SK-N-SH treated with all-trans-retinoic acid at 6 μM for 48 hours (cell line): Measurements from ENCODE around the gene DNM1.

Source experiments
- ATAC-seq: fragments of 200-7000 bp; cut with Tn5 transposase; 3 replicates; pipeline ENCODE4 v1.9.1; 2020; ENCODE audit warnings: mild to moderate bottlenecking, moderate library complexity
- ARNTL ChIP-seq: fragments of 450-650 bp; formaldehyde crosslinking; IDR thresholded peaks from 2 replicates; pipeline ENCODE4 v1.5.0; 2020; ENCODE audit warnings: low read depth, mild to moderate bottlenecking, moderate library complexity, borderline replicate concordance
- BACH2 ChIP-seq: fragments of 250-450 bp; sonication (Bioruptor Pico); IDR thresholded peaks from 2 replicates; pipeline ENCODE4 v1.9.0; 2021; ENCODE audit warnings: mild to moderate bottlenecking, borderline replicate concordance
- CSDC2 ChIP-seq: fragments of 250-450 bp; sonication (Bioruptor Pico); IDR thresholded peaks from 2 replicates; pipeline ENCODE4 v1.5.0; 2020; ENCODE audit warnings: mild to moderate bottlenecking, moderate library complexity
- ESRRG ChIP-seq: fragments of 250-450 bp; sonication (Bioruptor Pico); IDR thresholded peaks from 2 replicates; pipeline ENCODE4 v1.6.1; 2021; ENCODE audit warnings: mild to moderate bottlenecking
- GLIS3 ChIP-seq: fragments of 250-450 bp; sonication (Bioruptor Pico); IDR thresholded peaks from 2 replicates; pipeline ENCODE4 v1.5.0; 2020; ENCODE audit warnings: mild to moderate bottlenecking, moderate library complexity
- ISL1 ChIP-seq: fragments of 250-450 bp; sonication (Bioruptor Pico); IDR thresholded peaks from 2 replicates; pipeline ENCODE4 v2.1.2; 2022; ENCODE audit warnings: mild to moderate bottlenecking, moderate library complexity
- OSR1 ChIP-seq: fragments of 250-450 bp; sonication (Bioruptor Pico); IDR thresholded peaks from 2 replicates; pipeline ENCODE4 v1.8.0; 2022; ENCODE audit warnings: moderate library complexity, mild to moderate bottlenecking, inconsistent platforms
- PPARA ChIP-seq: fragments of 250-450 bp; sonication (Bioruptor Pico); IDR thresholded peaks from 2 replicates; pipeline ENCODE4 v1.5.0; 2020; ENCODE audit warnings: mild to moderate bottlenecking, borderline replicate concordance
- RARB ChIP-seq: fragments of 250-450 bp; sonication (Bioruptor Pico); IDR thresholded peaks from 2 replicates; pipeline ENCODE4 v1.8.0; 2021; ENCODE audit warnings: mild to moderate bottlenecking, moderate library complexity
- SNAI2 ChIP-seq: fragments of 250-450 bp; sonication (Bioruptor Pico); IDR thresholded peaks from 2 replicates; pipeline ENCODE4 v1.5.0; 2020; ENCODE audit warnings: mild to moderate bottlenecking, moderate library complexity
- TCF4 ChIP-seq: fragments of 250-450 bp; sonication (Bioruptor Pico); IDR thresholded peaks from 2 replicates; pipeline ENCODE4 v1.8.0; 2021; ENCODE audit warnings: mild to moderate bottlenecking, moderate library complexity, borderline replicate concordance
- TOX ChIP-seq: fragments of 250-450 bp; sonication (Bioruptor Pico); IDR thresholded peaks from 2 replicates; pipeline ENCODE4 v1.8.0; 2021; ENCODE audit warnings: mild to moderate bottlenecking, moderate library complexity, borderline replicate concordance
- ZC3H10 ChIP-seq: fragments of 250-450 bp; sonication (Bioruptor Pico); IDR thresholded peaks from 2 replicates; pipeline ENCODE4 v1.5.1; 2021; ENCODE audit warnings: mild to moderate bottlenecking, moderate library complexity
- ZFP3 ChIP-seq: fragments of 250-450 bp; sonication (Bioruptor Pico); IDR thresholded peaks from 2 replicates; pipeline ENCODE4 v1.5.0; 2020; ENCODE audit warnings: mild to moderate bottlenecking, moderate library complexity
- ZFP30 ChIP-seq: fragments of 450-650 bp; formaldehyde crosslinking; IDR thresholded peaks from 2 replicates; pipeline ENCODE4 v1.5.0; 2022; ENCODE audit warnings: mild to moderate bottlenecking, moderate library complexity
- ZNF565 ChIP-seq: fragments of 450-650 bp; formaldehyde crosslinking; conservative IDR thresholded peaks from 2 replicates; pipeline ENCODE4 v1.5.0; 2020; ENCODE audit warnings: low read depth, mild to moderate bottlenecking, moderate library complexity
- ZNF70 ChIP-seq: fragments of 450-650 bp; formaldehyde crosslinking; IDR thresholded peaks from 2 replicates; pipeline ENCODE4 v1.5.0; 2020; ENCODE audit warnings: mild to moderate bottlenecking, moderate library complexity
- ZNF8 ChIP-seq: fragments of 450-650 bp; formaldehyde crosslinking; IDR thresholded peaks from 2 replicates; pipeline ENCODE4 v1.5.0; 2020; ENCODE audit warnings: mild to moderate bottlenecking, moderate library complexity
- TF ChIP-seq, protein P1 (sequence below): fragments of 250-450 bp; sonication (Bioruptor Pico); IDR thresholded peaks from 2 replicates; pipeline ENCODE4 v1.5.1; 2021; ENCODE audit warnings: mild to moderate bottlenecking, moderate library complexity
- TF ChIP-seq, protein P2 (sequence below): fragments of 250-450 bp; sonication (Bioruptor Pico); IDR thresholded peaks from 2 replicates; pipeline ENCODE4 v1.5.1; 2020; ENCODE audit warnings: low read depth, mild to moderate bottlenecking, moderate library complexity
- TF ChIP-seq, protein P3 (sequence below): fragments of 250-450 bp; sonication (Bioruptor Pico); IDR thresholded peaks from 2 replicates; pipeline ENCODE4 v1.5.0; 2020; ENCODE audit warnings: mild to moderate bottlenecking, moderate library complexity
- TF ChIP-seq, protein P4 (sequence below): fragments of 250-450 bp; sonication (Bioruptor Pico); IDR thresholded peaks from 2 replicates; pipeline ENCODE4 v1.8.0; 2020; ENCODE audit warnings: mild to moderate bottlenecking, moderate library complexity, borderline replicate concordance
- TF ChIP-seq, protein P5 (sequence below): fragments of 250-450 bp; sonication (Bioruptor Pico); IDR thresholded peaks from 2 replicates; pipeline ENCODE4 v1.8.0; 2021; ENCODE audit warnings: low read depth, mild to moderate bottlenecking, moderate library complexity, borderline replicate concordance

Gene DNM1

DNA sequence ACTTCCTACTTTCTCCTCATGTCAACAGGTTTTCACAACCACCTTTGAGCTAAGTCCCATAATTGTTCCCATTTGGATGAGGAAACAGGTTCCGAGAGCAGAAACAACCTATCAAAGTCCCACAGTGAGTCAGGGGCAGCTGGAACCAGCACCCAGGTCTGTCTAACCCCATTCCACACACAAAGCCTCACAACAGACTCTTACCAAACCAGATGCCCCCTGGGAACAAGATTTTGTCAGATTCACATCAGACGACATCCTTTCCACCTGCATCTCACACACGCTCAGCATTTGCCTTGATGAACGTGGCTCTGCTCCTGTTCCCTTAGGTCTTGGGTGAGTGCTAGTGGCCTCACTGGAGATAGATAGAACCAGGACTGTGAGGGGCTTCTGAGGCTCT, 89.9 kb downstream of the DNM1 start (continued):
- TF ChIP-seq, protein P1, sequence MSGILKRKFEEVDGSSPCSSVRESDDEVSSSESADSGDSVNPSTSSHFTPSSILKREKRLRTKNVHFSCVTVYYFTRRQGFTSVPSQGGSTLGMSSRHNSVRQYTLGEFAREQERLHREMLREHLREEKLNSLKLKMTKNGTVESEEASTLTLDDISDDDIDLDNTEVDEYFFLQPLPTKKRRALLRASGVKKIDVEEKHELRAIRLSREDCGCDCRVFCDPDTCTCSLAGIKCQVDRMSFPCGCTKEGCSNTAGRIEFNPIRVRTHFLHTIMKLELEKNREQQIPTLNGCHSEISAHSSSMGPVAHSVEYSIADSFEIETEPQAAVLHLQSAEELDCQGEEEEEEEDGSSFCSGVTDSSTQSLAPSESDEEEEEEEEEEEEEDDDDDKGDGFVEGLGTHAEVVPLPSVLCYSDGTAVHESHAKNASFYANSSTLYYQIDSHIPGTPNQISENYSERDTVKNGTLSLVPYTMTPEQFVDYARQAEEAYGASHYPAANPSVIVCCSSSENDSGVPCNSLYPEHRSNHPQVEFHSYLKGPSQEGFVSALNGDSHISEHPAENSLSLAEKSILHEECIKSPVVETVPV (CRISPR knock-in tag), result no peak
- TF ChIP-seq ARNTL (CRISPR knock-in tag) (no peak), GLIS3 (no peak), BACH2 (CRISPR knock-in tag) (no peak), ESRRG (CRISPR knock-in tag) (no peak), OSR1 (CRISPR knock-in tag) (no peak), ISL1 (CRISPR knock-in tag) (no peak), RARB (CRISPR knock-in tag) (no peak), ZNF565 (CRISPR knock-in tag) (no peak), ZC3H10 (CRISPR knock-in tag) (no peak), ZFP3 (no peak), ZNF8 (CRISPR knock-in tag) (no peak), PPARA (CRISPR knock-in tag) (no peak)

DNA sequence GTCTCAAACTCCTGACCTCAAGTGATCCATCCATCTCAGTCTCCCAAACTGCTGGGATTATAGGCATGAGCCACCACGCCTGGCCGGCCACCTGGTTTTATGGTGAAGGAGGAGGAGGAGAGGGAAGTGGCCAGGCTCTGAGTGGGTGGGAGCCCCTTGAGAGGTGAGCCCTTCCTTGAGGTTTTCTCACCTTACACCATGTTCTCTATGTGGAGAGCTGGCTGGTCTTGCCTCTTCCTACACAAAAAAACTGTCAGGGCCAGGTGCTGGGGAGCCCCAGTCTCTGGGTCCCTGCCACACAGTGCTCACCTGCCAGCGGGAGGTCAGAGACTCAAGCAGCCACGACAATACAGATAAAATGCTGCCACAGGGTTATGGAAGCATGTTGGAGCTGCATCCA, 91.0 kb downstream of the DNM1 start:
- ATAC-seq, result no peak
- TF ChIP-seq, protein P2, sequence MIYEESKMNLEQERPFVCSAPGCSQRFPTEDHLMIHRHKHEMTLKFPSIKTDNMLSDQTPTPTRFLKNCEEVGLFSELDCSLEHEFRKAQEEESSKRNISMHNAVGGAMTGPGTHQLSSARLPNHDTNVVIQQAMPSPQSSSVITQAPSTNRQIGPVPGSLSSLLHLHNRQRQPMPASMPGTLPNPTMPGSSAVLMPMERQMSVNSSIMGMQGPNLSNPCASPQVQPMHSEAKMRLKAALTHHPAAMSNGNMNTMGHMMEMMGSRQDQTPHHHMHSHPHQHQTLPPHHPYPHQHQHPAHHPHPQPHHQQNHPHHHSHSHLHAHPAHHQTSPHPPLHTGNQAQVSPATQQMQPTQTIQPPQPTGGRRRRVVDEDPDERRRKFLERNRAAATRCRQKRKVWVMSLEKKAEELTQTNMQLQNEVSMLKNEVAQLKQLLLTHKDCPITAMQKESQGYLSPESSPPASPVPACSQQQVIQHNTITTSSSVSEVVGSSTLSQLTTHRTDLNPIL, result no peak
- TF ChIP-seq ARNTL (CRISPR knock-in tag) (no peak), BACH2 (CRISPR knock-in tag) (no peak), PPARA (CRISPR knock-in tag) (no peak), OSR1 (CRISPR knock-in tag) (no peak), ESRRG (CRISPR knock-in tag) (no peak), CSDC2 (no peak), TCF4 (CRISPR knock-in tag) (no peak)
- TF ChIP-seq, protein P3, sequence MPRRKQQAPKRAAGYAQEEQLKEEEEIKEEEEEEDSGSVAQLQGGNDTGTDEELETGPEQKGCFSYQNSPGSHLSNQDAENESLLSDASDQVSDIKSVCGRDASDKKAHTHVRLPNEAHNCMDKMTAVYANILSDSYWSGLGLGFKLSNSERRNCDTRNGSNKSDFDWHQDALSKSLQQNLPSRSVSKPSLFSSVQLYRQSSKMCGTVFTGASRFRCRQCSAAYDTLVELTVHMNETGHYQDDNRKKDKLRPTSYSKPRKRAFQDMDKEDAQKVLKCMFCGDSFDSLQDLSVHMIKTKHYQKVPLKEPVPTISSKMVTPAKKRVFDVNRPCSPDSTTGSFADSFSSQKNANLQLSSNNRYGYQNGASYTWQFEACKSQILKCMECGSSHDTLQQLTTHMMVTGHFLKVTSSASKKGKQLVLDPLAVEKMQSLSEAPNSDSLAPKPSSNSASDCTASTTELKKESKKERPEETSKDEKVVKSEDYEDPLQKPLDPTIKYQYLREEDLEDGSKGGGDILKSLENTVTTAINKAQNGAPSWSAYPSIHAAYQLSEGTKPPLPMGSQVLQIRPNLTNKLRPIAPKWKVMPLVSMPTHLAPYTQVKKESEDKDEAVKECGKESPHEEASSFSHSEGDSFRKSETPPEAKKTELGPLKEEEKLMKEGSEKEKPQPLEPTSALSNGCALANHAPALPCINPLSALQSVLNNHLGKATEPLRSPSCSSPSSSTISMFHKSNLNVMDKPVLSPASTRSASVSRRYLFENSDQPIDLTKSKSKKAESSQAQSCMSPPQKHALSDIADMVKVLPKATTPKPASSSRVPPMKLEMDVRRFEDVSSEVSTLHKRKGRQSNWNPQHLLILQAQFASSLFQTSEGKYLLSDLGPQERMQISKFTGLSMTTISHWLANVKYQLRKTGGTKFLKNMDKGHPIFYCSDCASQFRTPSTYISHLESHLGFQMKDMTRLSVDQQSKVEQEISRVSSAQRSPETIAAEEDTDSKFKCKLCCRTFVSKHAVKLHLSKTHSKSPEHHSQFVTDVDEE (CRISPR knock-in tag), result no peak
- TF ChIP-seq, all 23 proteins: peak for 0

DNA sequence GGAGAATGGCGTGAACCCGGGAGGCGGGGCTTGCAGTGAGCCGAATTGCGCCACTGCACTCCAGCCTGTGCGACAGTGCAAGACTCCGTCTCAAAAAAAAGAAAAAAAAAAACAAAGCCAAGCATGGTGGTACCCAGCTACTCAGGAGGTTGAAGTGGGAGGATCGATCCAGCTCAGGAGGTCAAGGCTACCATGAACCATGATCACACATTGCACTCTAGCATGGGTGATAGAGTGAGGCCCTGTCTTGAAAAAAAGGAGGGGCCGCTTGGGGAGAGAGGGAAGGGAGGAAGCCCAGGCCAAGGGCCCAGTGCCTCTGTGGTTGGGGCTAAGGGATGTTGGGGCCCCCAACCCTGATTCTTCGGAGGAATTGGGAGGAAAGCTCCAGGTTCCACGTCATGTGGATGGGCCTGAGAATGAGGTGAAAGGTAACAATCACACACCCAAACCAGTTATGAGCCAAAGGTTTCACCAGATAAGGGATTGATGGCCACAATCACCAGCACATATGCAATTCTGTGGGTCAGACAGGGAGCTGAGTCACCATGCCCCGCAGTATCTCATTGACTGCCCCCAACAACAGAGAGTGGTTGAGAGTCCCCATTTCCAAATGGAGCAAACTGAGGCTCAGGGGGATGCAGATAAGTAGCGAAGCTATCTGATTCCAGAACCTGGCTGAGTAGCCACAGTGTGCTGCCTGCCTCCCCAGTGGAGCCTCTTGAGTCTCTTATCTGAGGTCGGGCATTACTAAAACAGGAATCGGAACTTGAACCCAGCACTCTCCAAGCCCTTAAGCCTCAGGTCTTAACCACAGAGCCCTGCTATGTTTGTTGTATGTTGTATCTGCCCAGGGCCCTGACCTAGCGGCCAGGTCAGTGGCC, 93.4 kb downstream of the DNM1 start:
- TF ChIP-seq ZFP30 (CRISPR knock-in tag) (no peak), ZFP3 (no peak), TOX (CRISPR knock-in tag) (no peak), RARB (CRISPR knock-in tag) (no peak), ISL1 (CRISPR knock-in tag) (no peak), GLIS3 (no peak), ZC3H10 (CRISPR knock-in tag) (no peak), OSR1 (CRISPR knock-in tag) (no peak), SNAI2 (CRISPR knock-in tag) (no peak), ARNTL (CRISPR knock-in tag) (no peak), ZNF70 (no peak), ZNF8 (CRISPR knock-in tag) (no peak), ZNF565 (CRISPR knock-in tag) (no peak)
- TF ChIP-seq, protein P3 (CRISPR knock-in tag), result no peak
- TF ChIP-seq, protein P4, sequence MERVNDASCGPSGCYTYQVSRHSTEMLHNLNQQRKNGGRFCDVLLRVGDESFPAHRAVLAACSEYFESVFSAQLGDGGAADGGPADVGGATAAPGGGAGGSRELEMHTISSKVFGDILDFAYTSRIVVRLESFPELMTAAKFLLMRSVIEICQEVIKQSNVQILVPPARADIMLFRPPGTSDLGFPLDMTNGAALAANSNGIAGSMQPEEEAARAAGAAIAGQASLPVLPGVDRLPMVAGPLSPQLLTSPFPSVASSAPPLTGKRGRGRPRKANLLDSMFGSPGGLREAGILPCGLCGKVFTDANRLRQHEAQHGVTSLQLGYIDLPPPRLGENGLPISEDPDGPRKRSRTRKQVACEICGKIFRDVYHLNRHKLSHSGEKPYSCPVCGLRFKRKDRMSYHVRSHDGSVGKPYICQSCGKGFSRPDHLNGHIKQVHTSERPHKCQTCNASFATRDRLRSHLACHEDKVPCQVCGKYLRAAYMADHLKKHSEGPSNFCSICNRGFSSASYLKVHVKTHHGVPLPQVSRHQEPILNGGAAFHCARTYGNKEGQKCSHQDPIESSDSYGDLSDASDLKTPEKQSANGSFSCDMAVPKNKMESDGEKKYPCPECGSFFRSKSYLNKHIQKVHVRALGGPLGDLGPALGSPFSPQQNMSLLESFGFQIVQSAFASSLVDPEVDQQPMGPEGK (CRISPR knock-in tag), result no peak
- TF ChIP-seq, protein P5, sequence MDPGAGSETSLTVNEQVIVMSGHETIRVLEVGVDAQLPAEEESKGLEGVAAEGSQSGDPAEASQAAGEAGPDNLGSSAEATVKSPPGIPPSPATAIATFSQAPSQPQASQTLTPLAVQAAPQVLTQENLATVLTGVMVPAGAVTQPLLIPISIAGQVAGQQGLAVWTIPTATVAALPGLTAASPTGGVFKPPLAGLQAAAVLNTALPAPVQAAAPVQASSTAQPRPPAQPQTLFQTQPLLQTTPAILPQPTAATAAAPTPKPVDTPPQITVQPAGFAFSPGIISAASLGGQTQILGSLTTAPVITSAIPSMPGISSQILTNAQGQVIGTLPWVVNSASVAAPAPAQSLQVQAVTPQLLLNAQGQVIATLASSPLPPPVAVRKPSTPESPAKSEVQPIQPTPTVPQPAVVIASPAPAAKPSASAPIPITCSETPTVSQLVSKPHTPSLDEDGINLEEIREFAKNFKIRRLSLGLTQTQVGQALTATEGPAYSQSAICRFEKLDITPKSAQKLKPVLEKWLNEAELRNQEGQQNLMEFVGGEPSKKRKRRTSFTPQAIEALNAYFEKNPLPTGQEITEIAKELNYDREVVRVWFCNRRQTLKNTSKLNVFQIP (CRISPR knock-in tag), result no peak
- TF ChIP-seq, protein P2, result no peak
- no peak for ATAC-seq
